HepG2 (cell line): ENCODE data around the gene P2RY2. TPM values are rescaled to one million over a fixed set of nuclear protein-coding genes. Genes with fewer than 3 reads are reported as not detected.

Experiments
- AKNA ChIP-seq: sonication (generic); formaldehyde crosslinking; IDR thresholded peaks from 2 replicates; pipeline ENCODE4 v1.4.0; 2020; ENCODE audit warnings: missing genetic modification reagents, borderline replicate concordance
- ARID4A ChIP-seq: sonication (generic); formaldehyde crosslinking; IDR thresholded peaks from 2 replicates; pipeline ENCODE4 v1.5.0; 2020; ENCODE audit warnings: mild to moderate bottlenecking, missing genetic modification reagents, borderline replicate concordance
- IKZF1 ChIP-seq: fragments of 450-650 bp; IDR thresholded peaks from 2 replicates; pipeline ENCODE4 v1.7.1; 2016
- MIXL1 ChIP-seq: IDR thresholded peaks from 2 replicates; pipeline ENCODE4 v1.6.1; 2016
- THAP7 ChIP-seq: sonication (generic); formaldehyde crosslinking; IDR thresholded peaks from 2 replicates; pipeline ENCODE4 v1.8.1; 2023; ENCODE audit warnings: mild to moderate bottlenecking, missing genetic modification reagents
- ZNF468 ChIP-seq: sonication (generic); formaldehyde crosslinking; IDR thresholded peaks from 2 replicates; pipeline ENCODE4 v1.8.0; 2022; ENCODE audit warnings: mild to moderate bottlenecking, moderate library complexity, missing genetic modification reagents
- ZNF660 ChIP-seq: sonication (generic); formaldehyde crosslinking; IDR thresholded peaks from 2 replicates; pipeline ENCODE4 v1.5.1; 2020; ENCODE audit warnings: mild to moderate bottlenecking, low read depth, missing genetic modification reagents, borderline replicate concordance
- ZNF678 ChIP-seq: sonication (generic); formaldehyde crosslinking; IDR thresholded peaks from 2 replicates; pipeline ENCODE4 v1.4.0; 2020; ENCODE audit warnings: mild to moderate bottlenecking, missing genetic modification reagents
- polyA plus RNA-seq, 8 experiments: library from polyadenylated mRNA; depleted of rRNA in 3 of 8; stranded (reverse) in 7 of 8; unstranded in 1 of 8; fragments of >200 nt; fragmentation: Illumina TruSeq in 4 of 8; extraction: Trizol in 4 of 8; gene quantifications; 2 replicates each; pipeline versions ENCODE4 v1.2.1 to v1.2.3, GENCODE V29; 2011 to 2016; ENCODE audit warnings: low read depth in 4 of 8, missing spikeins in 1 of 8, mixed read lengths in 1 of 8; ENCODE audit not compliant: insufficient read depth in 1 of 8
- total RNA-seq, 5 experiments: library from RNA; depleted of rRNA; stranded (reverse); fragments of >200 nt; fragmentation: Illumina TruSeq; extraction: Trizol; gene quantifications; 2 replicates each; pipeline ENCODE4 v1.2.3, GENCODE V29; 2016; ENCODE audit warnings: low read depth in 1 of 5
- TF ChIP-seq, protein P1 (sequence below): sonication (generic); formaldehyde crosslinking; conservative IDR thresholded peaks from 2 replicates; pipeline ENCODE4 v1.8.0; 2022; ENCODE audit warnings: mild to moderate bottlenecking, moderate library complexity, missing genetic modification reagents
- TF ChIP-seq, protein P2 (sequence below): sonication (generic); formaldehyde crosslinking; IDR thresholded peaks from 2 replicates; pipeline ENCODE4 v1.5.1; 2020; ENCODE audit warnings: mild to moderate bottlenecking, missing genetic modification reagents, borderline replicate concordance
- TF ChIP-seq, protein P3 (sequence below): sonication (generic); formaldehyde crosslinking; IDR thresholded peaks from 2 replicates; pipeline ENCODE4 v1.4.0; 2020; ENCODE audit warnings: missing genetic modification reagents; ENCODE audit errors: not compliant biosample characterization

The P2RY2 gene
- total and polyA plus RNA-seq, 2 of the 13 experiments (the other 11 are each of a cell fraction or from before 2014, with no cell fraction given) = 0.95 to 3.1 TPM

GRCh38 chr11:73177778-73178539, 40.1 kb upstream of the P2RY2 start (continued):
- TF ChIP-seq, protein P1, sequence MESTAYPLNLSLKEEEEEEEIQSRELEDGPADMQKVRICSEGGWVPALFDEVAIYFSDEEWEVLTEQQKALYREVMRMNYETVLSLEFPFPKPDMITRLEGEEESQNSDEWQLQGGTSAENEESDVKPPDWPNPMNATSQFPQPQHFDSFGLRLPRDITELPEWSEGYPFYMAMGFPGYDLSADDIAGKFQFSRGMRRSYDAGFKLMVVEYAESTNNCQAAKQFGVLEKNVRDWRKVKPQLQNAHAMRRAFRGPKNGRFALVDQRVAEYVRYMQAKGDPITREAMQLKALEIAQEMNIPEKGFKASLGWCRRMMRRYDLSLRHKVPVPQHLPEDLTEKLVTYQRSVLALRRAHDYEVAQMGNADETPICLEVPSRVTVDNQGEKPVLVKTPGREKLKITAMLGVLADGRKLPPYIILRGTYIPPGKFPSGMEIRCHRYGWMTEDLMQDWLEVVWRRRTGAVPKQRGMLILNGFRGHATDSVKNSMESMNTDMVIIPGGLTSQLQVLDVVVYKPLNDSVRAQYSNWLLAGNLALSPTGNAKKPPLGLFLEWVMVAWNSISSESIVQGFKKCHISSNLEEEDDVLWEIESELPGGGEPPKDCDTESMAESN (CRISPR knock-in tag) = 0 out of 2 replicates have a peak, but pooled peaks have one; percentile 23
- TF ChIP-seq ZNF678 (CRISPR knock-in tag) = no peak
- no peak for TF ChIP-seq ZNF660 (CRISPR knock-in tag)
- TF ChIP-seq, protein P2, sequence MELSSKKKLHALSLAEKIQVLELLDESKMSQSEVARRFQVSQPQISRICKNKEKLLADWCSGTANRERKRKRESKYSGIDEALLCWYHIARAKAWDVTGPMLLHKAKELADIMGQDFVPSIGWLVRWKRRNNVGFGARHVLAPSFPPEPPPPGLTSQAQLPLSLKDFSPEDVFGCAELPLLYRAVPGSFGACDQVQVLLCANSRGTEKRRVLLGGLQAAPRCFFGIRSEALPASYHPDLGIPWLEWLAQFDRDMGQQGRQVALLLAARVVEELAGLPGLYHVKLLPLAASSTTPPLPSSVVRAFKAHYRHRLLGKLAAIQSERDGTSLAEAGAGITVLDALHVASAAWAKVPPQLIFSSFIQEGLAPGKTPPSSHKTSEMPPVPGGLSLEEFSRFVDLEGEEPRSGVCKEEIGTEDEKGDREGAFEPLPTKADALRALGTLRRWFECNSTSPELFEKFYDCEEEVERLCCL = no peak
- TF ChIP-seq MIXL1 = 0 out of 2 replicates have a peak, but pooled peaks have one; percentile 50
- TF ChIP-seq AKNA (CRISPR knock-in tag) = no peak
- TF ChIP-seq THAP7 (CRISPR knock-in tag) = no peak
- TF ChIP-seq, protein P3, sequence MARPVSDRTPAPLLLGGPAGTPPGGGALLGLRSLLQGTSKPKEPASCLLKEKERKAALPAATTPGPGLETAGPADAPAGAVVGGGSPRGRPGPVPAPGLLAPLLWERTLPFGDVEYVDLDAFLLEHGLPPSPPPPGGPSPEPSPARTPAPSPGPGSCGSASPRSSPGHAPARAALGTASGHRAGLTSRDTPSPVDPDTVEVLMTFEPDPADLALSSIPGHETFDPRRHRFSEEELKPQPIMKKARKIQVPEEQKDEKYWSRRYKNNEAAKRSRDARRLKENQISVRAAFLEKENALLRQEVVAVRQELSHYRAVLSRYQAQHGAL = no peak
- no peak for TF ChIP-seq IKZF1
- no peak for TF ChIP-seq ZNF468 (CRISPR knock-in tag)
- no peak for TF ChIP-seq ARID4A
